Right atrium auricular region (tissue), 2 donors: Measurements from ENCODE around the gene UBN1. TPM values are rescaled to one million over a fixed set of nuclear protein-coding genes. Genes with fewer than 3 reads are reported as not detected.

Source experiments
- DNase-seq: peaks from one replicate; pipeline ENCODE4 v3.0.0-alpha.2; 2019; ENCODE audit warnings: low spot score
- H3K27ac ChIP-seq, 2 donors: fragments of 200-600 bp; sonication (generic); 1 replicate in 1 of 2; 2 replicates in 1 of 2; pipeline ENCODE4 v1.5.1; 2016 to 2019
- H3K27me3 ChIP-seq, 2 donors: fragments of 200-600 bp; sonication (generic); one replicate each; pipeline versions ENCODE4 v1.5.1 to v1.6.0; 2017 to 2019
- H3K36me3 ChIP-seq: fragments of 200-600 bp; sonication (generic); one replicate; pipeline ENCODE4 v1.5.1; 2016
- H3K4me1 ChIP-seq, 2 donors: fragments of 200-600 bp; sonication (generic); one replicate each; pipeline versions ENCODE4 v1.5.1 to v1.6.0; 2017 to 2019
- H3K4me3 ChIP-seq, 2 donors: fragments of 200-600 bp; sonication (generic); 1 replicate in 1 of 2; 2 replicates in 1 of 2; pipeline ENCODE4 v1.5.1; 2017 to 2019; ENCODE audit warnings: mild to moderate bottlenecking in 1 of 2, moderate library complexity in 1 of 2
- H3K9me3 ChIP-seq, 2 donors: fragments of 200-600 bp; sonication (generic); one replicate each; pipeline ENCODE4 v1.5.1; 2019
- total RNA-seq, 2 donors: library from RNA; depleted of rRNA; stranded (reverse); fragments of >200 nt; gene quantifications; one replicate each; pipeline ENCODE4 v1.1.0, GENCODE V29; 2016
- TF ChIP-seq, protein P1 (sequence below), 2 donors: fragments of 200-600 bp; sonication (generic); IDR thresholded peaks; one replicate each; pipeline ENCODE4 v1.5.1; 2019; ENCODE audit warnings: antibody characterized with exemption in 2 of 2

Gene UBN1
- total RNA-seq, 2 donors from 2014 or later: 26.1 to 29.7 TPM

DNA sequence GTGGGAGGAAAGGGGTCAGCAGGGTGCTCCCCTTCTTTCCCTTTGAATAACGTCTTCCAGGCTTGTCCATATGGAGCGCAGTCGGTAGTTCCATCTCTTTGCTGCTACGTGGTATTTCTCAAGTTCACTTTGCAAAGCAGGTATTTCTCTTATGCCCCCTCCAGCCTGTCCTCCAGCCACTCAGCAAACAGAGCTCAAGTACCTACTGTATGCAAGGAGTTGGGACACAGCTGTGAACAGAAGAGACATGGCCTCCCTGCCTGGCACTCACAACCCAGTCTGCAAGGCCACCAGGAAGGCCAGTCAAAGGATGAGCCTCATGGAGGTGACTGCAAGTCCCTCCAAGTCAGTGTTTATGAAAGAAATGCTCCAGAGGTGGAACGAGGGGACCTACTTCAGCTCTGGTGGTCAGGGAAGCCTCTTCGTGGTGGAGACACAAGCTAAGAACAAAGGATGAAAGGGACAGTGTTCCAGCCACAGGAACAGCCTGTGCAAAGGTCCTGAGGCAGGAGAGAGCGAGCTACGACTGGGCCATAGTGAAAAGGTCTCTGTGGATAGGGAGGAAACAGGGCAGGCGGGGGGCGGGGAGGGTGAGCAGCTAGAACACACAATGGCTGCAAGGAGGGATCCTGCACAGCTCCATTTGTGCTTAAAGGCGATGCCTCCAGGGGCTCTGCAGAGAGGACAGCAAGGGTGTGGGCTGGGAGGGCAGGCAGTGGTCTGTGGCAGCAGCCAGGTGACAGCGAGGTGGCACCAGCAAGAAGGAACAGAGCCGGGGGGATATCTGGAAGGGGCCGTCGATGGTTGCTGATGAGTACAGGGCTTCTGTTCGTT lies 57.0 kb downstream of the UBN1 start:
- TF ChIP-seq, protein P1, sequence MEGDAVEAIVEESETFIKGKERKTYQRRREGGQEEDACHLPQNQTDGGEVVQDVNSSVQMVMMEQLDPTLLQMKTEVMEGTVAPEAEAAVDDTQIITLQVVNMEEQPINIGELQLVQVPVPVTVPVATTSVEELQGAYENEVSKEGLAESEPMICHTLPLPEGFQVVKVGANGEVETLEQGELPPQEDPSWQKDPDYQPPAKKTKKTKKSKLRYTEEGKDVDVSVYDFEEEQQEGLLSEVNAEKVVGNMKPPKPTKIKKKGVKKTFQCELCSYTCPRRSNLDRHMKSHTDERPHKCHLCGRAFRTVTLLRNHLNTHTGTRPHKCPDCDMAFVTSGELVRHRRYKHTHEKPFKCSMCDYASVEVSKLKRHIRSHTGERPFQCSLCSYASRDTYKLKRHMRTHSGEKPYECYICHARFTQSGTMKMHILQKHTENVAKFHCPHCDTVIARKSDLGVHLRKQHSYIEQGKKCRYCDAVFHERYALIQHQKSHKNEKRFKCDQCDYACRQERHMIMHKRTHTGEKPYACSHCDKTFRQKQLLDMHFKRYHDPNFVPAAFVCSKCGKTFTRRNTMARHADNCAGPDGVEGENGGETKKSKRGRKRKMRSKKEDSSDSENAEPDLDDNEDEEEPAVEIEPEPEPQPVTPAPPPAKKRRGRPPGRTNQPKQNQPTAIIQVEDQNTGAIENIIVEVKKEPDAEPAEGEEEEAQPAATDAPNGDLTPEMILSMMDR (IDR thresholded peaks at IDR 0.05): no peak
- no peak for DNase-seq
- Histone ChIP-seq H3K4me1 (no peaks in the 10 kb centered on the region), H3K36me3 (no peaks in the 10 kb centered on the region), H3K4me3 (no peak overlapping the region), H3K27me3 (no peaks in the 10 kb centered on the region), H3K9me3 (no peaks in the 10 kb centered on the region), H3K27ac (no peak overlapping the region)

DNA sequence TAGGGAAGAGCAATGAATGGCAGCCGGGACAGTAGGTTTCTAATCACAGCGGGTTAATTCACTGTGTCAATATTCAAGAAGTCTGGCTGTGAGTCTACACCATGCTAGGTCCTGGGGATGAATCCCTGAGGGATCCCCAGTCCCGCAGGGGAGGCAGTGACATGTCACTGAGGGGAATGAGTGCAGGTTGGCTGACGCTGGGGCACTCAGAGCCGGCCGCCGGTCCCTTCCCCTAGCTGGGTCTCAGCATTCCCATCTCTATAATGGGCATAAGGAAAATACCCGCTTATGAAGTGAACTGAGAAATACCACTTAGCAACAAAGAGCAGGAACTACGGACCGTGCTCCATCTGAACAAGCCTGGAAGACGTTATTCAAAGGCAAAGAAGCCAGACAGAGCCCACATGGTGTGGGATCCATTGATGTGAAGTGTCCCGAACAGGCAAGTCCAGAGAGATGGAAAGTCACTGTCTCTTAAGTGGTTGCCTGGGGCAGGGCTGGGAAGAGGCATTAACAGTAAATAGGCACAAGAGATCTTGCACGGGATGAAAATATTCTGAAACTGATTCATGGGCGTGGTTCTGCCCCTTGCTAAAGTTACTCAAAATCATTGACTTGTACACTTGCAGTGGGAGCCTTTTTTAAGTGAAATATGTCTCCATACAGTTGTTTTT lies 57.8 kb downstream of the UBN1 start:
- H3K27ac ChIP-seq: no peak overlapping the region
- H3K4me1 ChIP-seq: no peaks in the 10 kb centered on the region
- TF ChIP-seq, protein P1 (IDR thresholded peaks at IDR 0.05): no peak
- H3K27me3 ChIP-seq: no peaks in the 10 kb centered on the region
- H3K36me3 ChIP-seq: no peaks in the 10 kb centered on the region
- no peak for DNase-seq
- H3K9me3 ChIP-seq: no peaks in the 10 kb centered on the region
- no peak overlapping the region for H3K4me3 ChIP-seq

DNA sequence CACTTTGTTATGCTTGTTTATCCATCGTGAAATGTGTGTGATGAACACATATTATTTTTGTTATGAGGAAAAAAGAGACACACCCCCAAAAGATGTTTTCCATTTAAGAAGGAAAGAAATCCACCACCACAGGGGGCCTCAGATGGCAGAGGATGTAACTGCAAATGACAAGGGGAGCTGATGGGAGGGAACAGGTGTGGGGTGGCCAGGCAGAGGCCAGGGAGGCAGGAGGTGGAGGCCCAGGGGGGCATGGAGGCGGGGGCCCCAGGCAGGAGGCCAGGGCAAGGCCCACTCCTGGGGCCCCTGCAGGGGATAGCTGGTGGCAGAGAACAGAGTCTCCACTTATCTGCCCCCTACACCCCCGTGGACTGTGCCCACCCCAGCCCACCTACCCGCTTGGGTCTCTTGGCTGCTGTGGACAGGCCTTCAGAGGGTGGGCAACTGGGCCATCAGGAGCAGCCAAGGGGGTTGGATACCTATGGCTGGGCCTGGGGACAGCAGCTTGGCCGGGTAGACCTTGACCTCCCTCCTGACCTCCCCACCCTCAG lies 61.6 kb downstream of the UBN1 start:
- TF ChIP-seq, protein P1 (IDR thresholded peaks at IDR 0.05): no peak
- H3K27ac ChIP-seq: no peak overlapping the region
- no peaks in the 10 kb centered on the region for H3K9me3 ChIP-seq
- no peaks in the 10 kb centered on the region for H3K36me3 ChIP-seq
- DNase-seq: no peak
- H3K4me1 ChIP-seq: no peaks in the 10 kb centered on the region
- H3K27me3 ChIP-seq: no peaks in the 10 kb centered on the region
- H3K4me3 ChIP-seq: no peak overlapping the region

DNA sequence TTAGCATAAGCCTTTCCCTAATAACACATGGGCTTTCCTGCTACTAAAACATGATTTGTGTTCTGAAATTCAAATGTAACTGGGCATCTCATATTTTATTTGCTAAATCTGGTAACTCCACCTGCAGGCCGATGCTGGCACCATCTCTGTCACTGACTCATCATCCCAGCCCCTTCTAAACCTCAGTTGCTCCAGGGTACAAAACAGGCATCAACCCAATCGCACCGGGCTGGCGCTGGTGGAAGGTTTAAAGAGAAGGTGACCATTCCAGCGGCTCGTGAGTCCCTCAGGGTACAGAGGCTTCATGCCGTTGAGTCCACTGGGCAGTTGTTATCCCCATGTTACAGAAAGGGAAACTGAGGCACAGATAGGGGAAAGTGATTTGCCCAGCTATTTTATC lies 62.5 kb downstream of the UBN1 start:
- H3K4me3 ChIP-seq: no peak overlapping the region
- H3K36me3 ChIP-seq: no peaks in the 10 kb centered on the region
- no peaks in the 10 kb centered on the region for H3K4me1 ChIP-seq
- TF ChIP-seq, protein P1 (IDR thresholded peaks at IDR 0.05): no peak
- no peak for DNase-seq
- no peaks in the 10 kb centered on the region for H3K9me3 ChIP-seq
- no peak overlapping the region for H3K27ac ChIP-seq
- no peaks in the 10 kb centered on the region for H3K27me3 ChIP-seq

DNA sequence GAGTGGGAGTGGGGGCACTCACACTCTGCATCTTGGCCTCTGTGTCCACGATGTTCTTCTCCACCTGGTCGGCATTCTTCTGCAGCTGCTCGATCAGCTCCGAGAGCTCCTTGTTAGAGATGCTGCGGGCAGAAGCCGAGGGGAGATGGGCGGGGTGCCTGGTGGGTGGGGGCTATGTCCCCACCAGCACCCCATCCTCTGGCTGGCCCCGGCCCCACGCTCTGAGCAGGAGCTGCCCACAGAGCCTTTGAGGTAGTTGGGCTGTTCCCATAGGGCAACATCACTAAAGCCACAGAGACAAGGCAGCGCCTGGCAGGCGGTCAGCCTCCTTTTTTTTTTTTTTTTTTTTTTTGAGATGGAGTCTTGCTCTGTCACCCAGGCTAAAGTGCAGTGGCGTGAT lies 63.5 kb downstream of the UBN1 start:
- no peak for DNase-seq
- H3K36me3 ChIP-seq: no peaks in the 10 kb centered on the region
- H3K27me3 ChIP-seq: no peaks in the 10 kb centered on the region
- H3K27ac ChIP-seq: no peak overlapping the region
- H3K4me1 ChIP-seq: no peaks in the 10 kb centered on the region
- TF ChIP-seq, protein P1 (IDR thresholded peaks at IDR 0.05): no peak
- H3K4me3 ChIP-seq: no peak overlapping the region
- H3K9me3 ChIP-seq: no peaks in the 10 kb centered on the region
